GM18861 (cell line): Measurements from ENCODE around the gene OPRM1.
"Not testable (repeated sequence)": the region's sequence is repeated elsewhere in the genome, so short reads cannot be mapped to it uniquely, and the experiment has no call there.

Experiments used
- ATAC-seq: cut with Tn5 transposase; IDR thresholded peaks from one replicate; pipeline ENCODE4 v1.9.1; 2021; ENCODE audit not compliant: unreplicated experiment

Gene OPRM1

GRCh38 chr6:154039231-154039842, at the start of gene OPRM1:
TSS of gene OPRM1 (plus strand) at chr6:154039240. CDS start at chr6:154039545, 305 bp downstream.
- ATAC-seq, result no peak

GRCh38 chr6:153989989-153990388, 49.1 kb upstream of the OPRM1 start:
- ATAC-seq, result no peak

- ATAC-seq, result no peak
Measured at GRCh38 chr6:153994004-153994403, 45.0 kb upstream of the OPRM1 start.

- no peak for ATAC-seq
Measured at GRCh38 chr6:153994811-153995210, 44.2 kb upstream of the OPRM1 start.

GRCh38 chr6:153997221-153997620, 41.8 kb upstream of the OPRM1 start:
- no peak for ATAC-seq

GRCh38 chr6:154001494-154002285, 37.4 kb upstream of the OPRM1 start:
- ATAC-seq, result no peak

GRCh38 chr6:154002894-154003293, 36.1 kb upstream of the OPRM1 start:
- ATAC-seq, result no peak

GRCh38 chr6:154010371-154010770, 28.7 kb upstream of the OPRM1 start:
- ATAC-seq, result no peak

- no peak for ATAC-seq
Measured at GRCh38 chr6:154012852-154013251, 26.2 kb upstream of the OPRM1 start.

- ATAC-seq, result no peak
Measured at GRCh38 chr6:154017786-154018185, 21.3 kb upstream of the OPRM1 start.

- ATAC-seq, result no peak
Measured at GRCh38 chr6:154030646-154031045, 8.4 kb upstream of the OPRM1 start.

GRCh38 chr6:154041001-154041400, 2.0 kb downstream of the OPRM1 start:
- no peak for ATAC-seq

- no peak for ATAC-seq
Measured at GRCh38 chr6:154053141-154053540, 14.1 kb downstream of the OPRM1 start.

GRCh38 chr6:154056536-154056935, 17.5 kb downstream of the OPRM1 start:
- no peak for ATAC-seq

GRCh38 chr6:154057098-154057497, 18.1 kb downstream of the OPRM1 start:
- no peak for ATAC-seq

- no peak for ATAC-seq
Measured at GRCh38 chr6:154058963-154059680, 20.1 kb downstream of the OPRM1 start.

- no peak for ATAC-seq
Measured at GRCh38 chr6:154060076-154060475, 21.0 kb downstream of the OPRM1 start.

GRCh38 chr6:154070041-154070440, 31.0 kb downstream of the OPRM1 start:
- ATAC-seq, result no peak

GRCh38 chr6:154070657-154071056, 31.6 kb downstream of the OPRM1 start:
- peak; percentile 45 for ATAC-seq

GRCh38 chr6:154071236-154071635, 32.2 kb downstream of the OPRM1 start:
- ATAC-seq, result no peak

- ATAC-seq, result no peak
Measured at GRCh38 chr6:154071711-154072110, 32.7 kb downstream of the OPRM1 start.

- not testable (repeated sequence) for ATAC-seq
Measured at GRCh38 chr6:154078596-154078995, 39.6 kb downstream of the OPRM1 start.
